HG02678 (cell line): Measurements from ENCODE around the gene TNK1.
A peak's percentile ranks its signal among the peaks of the same experiment; 100 is the strongest.
"Not testable (repeated sequence)": the region's sequence is repeated elsewhere in the genome, so short reads cannot be mapped to it uniquely, and the experiment has no call there.

Experiments
- ATAC-seq: cut with Tn5 transposase; IDR thresholded peaks from one replicate; pipeline ENCODE4 v1.9.1; 2021; ENCODE audit warnings: mild to moderate bottlenecking, moderate library complexity; ENCODE audit not compliant: unreplicated experiment

The TNK1 gene

DNA sequence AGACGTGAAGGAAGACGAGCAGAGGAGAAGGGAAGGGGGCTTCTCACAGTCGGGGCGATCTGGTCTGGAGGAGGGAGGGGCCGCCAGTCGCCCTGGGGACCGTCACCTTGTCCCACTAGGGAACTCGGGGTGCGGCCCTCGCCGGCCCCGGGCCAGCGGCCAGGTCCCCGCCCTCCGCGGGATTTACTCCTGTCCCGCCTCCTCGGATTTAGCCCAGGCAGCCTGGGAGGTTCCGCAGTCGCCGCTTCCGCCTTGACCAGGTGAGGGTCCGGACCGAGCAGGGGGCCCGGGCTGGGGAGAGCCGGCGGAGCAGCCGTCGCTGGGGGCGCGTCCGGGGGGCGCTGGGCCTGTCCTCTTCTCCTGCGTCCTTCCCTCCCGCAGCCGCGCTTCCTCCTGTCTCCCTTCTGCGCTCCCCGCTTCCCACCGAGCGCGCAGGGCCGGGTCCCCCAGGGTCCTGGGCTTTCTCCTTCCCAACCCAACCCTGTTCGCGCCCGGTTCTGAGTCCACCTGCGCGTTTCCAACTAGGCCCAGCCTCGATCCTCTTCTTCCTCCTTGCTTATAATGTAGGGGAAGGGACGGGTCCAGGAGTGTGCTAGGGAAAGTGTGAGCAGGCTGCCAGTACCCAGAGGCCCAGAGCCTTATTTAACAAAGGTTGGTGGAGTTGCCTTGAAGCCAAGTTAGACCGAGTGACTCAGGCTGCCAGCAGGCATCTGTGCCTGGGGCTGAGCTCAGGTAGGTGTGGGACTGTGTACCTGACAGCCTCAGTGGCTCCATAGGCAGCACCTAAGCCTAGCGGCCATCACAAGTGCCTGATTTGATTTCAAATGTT, at the start of gene TNK1:
Gene TNK1 (plus strand): TSS at position 235 of the 829 bp plus-strand sequence. CDS start 1,838 bp downstream, outside the sequence.
- ATAC-seq: no peak

DNA sequence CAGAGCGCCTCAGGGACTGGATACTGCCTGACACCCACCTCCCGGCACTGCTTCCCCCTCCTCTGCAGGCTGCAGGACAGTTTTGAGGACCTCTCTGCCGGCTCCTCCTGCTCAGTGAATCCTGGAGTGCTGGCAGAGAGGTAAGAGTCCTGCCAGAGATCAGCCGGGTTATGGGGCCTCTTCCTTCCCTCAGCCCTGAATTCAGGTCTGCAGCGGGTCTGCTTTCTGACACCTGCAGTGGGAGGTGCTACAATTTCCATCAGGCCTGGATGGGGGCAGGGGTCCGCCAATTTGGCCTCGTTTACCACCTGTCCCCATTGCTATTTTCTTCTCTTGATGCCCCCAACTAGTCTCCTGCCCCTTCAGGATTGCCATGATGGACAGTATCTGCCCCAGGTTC, 48.8 kb upstream of the TNK1 start:
- ATAC-seq: no peak

DNA sequence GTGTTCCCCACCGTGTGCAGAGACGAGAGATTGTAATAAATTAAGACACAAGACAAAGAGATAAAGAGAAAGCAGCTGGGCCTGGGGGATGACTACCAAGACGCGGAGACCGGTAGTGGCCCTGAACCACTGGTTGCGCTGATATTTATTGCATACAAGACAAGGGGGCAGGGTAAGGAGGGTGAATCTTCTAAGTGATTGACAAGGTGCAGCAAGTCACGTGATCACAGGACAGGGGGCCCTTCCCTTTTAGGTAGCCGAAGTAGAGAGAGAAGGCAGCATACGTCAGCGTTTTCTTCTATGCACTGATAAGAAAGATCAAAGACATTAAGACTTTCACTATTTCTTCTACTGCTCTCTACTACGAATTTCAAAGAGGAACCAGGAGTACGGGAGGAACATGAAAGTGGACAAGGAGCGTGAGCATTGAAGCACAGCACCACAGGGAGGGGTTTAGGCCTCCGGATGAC, 48.3 kb upstream of the TNK1 start:
- ATAC-seq: not testable (repeated sequence)

DNA sequence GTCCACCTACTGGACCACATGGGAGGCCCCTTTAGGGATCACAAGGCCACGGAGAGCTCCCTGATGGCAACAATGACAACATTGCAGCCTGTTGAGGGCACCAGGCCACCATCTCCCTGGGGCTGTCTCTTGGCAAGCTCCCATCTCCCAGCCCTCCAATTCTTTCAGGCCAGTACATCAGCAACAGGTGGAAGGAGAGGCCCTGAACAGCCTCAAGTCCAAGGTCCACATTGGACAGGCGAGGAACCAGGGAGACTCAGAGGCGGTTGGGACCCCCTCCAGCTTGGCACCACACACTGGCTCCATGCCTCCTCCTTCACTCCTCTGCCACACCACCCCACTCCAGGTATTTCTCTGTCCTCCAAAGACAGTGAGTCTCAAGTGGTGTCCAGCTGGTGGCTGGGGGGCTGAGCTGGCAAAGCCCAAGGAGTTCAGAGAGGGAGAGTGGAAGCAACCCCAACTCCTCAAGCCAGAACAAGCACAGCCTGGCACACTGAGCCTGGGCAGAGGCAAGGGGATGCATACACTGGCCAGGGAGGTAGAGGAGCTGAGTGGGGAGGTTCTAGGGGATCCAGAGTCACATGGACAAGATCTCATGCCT, 45.9 kb upstream of the TNK1 start:
- no peak for ATAC-seq

DNA sequence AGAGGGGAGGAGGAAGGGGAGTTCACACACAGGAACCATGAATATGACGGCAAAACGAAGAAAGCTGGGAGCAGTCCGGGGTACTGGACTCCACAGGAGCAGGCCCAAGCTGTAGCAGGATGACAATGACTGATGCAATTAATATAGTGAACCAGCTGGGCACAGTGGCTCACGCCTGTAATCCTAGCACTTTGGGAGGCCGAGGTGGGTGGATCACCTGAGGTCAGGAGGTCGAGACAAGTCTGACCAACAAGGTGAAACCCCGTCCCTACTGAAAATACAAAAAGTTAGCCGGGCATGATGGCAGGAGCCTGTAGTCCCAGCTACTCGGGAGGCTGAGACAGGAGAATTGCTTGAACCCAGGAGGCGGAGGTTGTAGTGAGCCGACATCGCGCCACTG, 45.1 kb upstream of the TNK1 start:
- ATAC-seq: not testable (repeated sequence)

DNA sequence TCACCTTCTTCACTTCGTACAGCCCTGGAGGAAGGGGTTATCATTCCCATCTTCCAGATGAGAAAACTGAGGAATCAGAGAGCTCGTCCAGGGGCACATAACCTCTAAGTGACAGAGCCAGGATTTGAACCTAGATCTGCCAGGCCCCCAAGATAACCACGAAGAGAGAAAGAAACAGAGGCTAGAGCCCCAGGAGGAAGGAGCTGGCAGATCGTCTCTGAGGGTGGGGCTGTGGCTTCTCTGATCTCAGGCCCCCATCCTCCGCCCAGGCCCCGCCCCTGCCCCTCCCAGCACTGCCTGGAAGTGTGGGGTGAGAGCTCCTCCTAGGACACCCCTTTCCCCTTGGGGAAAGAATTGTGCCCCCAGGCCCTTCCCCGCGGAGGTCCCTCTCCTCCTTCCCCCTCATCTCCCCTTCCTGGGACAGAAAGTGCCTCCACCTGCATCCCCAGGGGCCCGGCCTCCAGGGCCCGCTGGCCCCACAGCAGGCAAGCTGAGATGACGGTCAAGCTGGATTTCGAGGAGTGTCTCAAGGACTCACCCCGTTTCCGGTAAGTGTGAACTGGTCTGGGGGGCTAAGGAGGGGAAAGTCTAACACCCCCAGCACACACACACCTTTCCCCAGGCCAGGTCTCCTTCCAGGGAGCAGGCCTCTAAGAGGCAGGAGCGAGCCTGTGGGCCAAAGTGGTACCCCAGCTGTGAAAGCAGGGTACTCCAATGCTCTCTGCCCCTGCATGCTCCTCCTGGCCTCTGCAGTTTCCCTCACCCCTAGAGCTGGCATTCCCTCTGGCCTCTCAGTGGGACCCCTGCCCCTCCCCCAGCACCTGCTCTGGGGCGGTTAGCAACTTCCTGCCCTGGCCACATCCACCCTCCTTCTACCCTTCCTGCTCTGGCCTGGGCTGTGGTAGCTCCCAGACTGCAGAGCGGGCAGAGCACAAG, 44.4 kb upstream of the TNK1 start, which contains the start of gene ACAP1:
Gene ACAP1 (plus strand): TSS at position 290 of the 936 bp plus-strand sequence. CDS start 206 bp downstream, at position 496.
- ATAC-seq: peak; percentile 65

DNA sequence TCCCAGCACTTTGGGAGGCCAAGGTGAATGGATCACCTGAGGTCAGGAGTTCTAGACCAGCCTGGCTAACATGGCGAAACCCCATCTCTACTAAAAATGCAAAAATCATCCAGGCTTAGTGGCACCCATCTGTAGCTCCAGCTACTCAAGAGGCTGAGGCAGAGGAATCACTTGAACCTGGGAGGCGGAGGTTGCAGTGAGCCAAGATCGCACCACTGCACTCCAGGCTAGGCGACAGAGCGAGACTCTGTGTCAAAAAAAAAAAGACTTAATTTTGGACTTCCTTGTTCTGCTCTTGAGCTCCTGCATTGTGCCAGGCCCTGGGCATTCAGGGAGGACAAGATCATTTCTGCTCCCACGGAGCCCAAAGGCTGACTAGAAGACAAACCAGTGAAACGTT, 43.3 kb upstream of the TNK1 start:
- not testable (repeated sequence) for ATAC-seq

DNA sequence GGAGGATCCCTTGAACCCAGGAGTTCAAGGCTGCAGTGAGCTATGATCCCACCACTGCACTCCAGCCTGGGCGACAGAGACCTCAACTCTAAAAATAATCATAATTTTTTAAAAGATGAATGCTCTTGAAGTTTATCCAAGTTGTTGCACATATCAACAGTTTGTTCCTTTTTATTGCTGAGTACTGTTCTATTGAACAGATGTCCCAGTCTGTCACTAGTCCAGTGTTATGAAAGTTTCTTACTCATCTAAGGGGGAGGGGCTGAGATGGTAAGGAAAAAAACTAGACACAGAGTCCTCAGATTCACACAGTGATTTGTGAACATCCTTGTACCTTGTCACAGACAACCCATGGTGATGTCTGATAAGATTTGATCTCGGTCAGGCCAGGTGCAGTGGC, 40.7 kb upstream of the TNK1 start:
- ATAC-seq: no peak

DNA sequence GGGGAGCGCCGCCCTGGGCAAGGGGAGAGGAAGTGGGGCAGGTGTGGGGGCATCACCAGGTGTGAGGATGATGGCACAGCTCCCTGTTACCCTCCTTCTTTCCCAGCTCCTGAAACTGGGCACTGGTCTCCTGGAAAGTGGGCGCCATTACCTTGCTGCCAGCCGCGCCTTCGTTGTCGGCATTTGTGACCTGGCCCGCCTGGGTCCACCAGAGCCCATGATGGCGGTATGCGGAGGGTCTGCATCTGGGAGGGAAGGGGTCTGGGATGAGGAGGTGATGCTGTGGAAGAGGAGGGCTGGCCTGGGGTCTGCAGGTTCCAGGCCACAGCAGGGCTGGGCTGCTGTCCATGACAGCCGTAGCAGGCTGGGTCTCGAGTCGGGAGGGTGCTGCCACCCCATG, 39.0 kb upstream of the TNK1 start:
- no peak for ATAC-seq

DNA sequence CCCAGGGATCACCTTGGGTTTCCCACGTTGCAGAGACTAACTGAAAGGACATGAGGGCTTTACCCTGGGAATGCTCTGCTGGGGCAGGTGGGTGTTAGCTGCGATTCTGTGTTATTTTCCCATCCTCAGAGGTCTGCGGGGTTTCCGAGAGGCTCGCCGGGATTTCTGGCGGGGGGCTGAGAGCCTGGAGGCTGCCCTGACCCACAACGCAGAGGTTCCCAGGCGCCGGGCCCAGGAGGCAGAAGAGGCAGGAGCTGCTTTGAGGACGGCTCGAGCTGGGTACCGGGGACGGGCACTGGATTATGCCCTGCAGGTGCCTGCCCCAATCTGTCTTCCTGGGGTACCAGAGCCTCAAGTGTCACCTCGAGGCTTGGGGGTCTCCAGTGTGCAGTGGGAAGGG, 37.6 kb upstream of the TNK1 start:
- ATAC-seq: no peak

DNA sequence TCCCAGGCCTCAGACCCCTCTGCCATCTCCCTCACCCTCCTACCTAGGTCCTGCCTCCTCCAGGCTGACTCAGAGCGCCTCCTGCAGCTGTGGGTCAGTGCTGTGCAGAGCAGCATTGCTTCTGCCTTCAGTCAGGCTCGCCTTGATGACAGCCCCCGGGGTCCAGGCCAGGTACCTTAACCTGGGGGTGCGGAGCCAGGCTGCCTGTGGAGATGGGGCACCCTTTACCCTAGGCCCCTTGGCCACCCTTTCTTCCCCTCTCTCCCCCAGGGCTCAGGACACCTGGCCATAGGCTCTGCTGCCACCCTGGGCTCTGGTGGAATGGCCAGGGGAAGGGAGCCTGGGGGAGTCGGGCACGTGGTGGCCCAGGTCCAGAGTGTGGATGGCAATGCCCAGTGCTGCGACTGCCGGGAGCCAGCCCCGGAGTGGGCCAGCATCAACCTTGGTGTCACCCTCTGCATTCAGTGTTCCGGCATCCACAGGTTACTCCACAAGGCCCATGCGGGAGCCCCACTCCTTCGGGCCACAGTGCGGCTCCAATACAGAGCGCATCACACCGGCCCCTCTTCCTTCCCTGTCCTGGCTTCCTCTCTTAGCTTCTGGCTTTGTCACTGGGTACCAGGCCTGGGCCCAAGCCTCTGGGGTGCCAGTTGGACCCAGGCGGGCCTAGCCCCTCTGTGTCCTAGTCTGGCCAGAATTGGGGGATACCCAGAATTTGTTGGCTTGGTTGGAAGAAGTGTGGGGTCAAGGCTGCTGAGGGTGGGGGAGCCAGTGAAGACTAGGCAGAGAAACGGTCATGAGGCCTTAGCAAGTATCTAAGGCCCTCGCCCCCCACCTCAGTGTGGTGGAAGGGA, 33.9 kb upstream of the TNK1 start:
- ATAC-seq: no peak

DNA sequence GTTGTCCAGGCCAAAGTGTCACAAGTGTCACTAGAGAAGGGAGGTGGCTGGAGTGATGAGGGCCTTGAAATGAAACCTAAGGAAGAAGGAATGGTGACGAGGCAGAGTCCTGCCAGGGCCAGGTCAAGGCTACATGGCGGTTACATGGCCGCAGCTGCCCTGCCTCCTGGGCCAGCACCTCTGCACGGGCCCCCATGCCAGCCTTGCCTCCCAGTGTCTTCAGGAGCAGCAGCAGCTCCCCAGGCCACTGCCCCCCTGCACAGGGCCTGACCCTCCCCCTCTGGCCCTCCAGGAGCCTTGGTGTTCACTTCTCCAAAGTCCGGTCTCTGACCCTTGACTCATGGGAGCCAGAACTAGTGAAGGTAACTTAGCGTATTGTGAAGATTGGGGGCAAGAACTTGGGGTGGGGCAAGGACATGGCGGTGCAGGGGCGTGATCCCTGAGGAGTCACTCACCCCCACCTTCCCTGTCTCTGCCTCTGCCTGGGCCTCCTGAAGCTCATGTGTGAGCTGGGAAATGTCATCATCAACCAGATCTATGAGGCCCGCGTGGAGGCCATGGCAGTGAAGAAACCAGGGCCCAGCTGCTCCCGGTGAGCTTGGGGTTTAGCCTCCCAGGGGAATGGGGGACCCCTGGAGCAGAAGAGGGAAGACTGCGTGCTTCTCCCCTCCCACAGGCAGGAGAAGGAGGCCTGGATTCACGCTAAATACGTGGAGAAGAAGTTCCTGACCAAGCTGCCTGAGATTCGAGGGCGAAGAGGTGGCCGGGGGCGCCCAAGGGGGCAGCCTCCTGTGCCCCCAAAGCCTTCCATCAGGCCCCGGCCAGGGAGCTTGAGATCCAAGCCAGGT, 33.0 kb upstream of the TNK1 start:
- no peak for ATAC-seq

DNA sequence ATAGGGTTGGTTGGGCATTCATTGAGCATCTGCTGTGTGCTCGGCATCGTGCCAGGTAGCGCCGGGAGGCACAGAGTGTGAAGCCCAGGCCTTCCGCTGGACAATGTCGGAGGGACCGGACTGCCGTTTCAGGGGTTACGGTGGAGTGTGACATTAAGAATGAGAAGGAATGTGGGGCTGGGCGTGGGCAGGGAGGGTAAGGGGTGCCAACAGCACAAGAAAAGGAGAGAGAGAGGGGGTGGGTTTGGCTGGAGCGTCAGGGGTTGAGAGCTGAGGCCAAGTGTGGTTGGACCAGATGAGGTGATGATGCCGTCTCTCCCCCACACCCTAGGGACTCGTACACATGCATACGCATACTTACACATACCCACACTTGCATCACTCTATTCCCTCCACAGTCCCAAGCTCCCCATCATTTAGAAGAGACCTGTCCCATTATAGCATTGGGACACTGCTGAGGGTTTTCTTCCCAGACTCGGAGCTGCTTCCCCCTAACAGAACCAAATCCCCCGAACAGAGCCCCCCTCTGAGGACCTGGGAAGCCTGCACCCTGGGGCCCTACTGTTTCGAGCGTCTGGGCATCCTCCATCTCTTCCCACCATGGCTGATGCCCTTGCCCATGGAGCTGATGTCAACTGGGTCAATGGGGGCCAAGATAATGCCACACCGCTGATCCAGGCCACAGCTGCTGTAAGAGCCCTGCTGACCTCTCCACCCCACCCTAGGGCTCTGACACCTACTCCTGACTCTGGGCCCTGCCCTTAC, 32.2 kb upstream of the TNK1 start:
- ATAC-seq: no peak

DNA sequence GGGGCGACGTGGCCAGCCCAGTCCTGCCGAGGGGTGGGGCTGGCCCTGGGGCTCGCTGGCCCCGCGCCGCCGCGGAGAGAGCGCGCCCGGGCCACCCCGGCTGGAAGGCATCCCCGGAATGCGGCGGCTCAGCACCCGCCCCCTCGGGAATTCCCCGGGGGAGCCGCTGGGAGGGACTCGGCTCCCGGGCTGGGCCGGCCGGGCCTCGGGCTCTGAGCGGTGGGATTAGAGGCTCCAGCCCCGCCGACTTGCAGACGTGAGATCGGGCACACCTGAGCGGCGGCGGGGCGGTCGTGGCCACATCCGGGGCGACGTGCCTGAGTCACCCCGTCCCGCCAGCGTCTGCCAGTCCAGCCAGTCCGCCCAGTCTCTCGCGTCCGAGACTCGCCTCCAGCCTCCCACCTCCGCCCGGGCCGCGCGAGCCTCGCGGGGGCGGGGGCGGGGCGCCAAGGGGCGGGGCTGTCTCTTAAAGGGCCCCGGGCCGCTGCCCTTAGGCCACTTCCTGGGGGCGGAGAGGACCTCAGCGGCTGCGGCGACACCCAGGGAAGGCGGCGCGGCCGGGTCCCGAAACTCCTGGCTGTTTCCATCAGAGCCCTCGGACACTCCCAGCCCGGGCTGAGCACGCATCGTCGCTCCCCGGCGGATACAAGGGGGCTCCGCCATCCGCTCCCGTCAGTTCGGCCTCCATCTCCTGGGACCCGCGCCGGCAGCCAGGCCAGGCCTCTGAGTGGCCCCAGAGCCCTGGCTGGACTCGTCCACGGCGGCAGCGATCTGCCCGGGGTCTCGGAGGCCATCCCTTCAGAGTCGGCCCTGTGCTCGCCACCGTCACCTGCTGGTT, 29.0 kb upstream of the TNK1 start, which contains the start of gene KCTD11:
Gene KCTD11 (plus strand): TSS at position 498 of the 838 bp plus-strand sequence.
- ATAC-seq: peak; percentile 60

DNA sequence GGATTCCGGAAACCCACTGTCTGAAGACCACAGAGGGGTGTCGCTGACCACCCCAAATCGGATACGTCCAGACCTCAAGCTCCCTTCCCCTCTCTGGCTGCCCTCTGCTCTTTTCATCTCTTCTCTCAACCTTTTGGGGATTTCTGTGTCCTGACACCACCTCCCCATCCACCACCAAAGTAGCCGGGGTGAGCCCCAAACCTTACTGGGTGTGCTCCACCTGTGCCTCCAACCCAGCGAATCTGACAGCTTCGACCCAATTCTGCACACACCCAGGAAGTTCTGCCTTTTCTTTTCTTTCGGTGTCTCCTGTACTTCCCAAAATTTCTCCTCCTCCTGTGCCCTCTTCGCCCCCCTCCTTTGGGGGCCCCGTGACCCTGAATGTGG, 28.4 kb upstream of the TNK1 start:
- no peak for ATAC-seq

DNA sequence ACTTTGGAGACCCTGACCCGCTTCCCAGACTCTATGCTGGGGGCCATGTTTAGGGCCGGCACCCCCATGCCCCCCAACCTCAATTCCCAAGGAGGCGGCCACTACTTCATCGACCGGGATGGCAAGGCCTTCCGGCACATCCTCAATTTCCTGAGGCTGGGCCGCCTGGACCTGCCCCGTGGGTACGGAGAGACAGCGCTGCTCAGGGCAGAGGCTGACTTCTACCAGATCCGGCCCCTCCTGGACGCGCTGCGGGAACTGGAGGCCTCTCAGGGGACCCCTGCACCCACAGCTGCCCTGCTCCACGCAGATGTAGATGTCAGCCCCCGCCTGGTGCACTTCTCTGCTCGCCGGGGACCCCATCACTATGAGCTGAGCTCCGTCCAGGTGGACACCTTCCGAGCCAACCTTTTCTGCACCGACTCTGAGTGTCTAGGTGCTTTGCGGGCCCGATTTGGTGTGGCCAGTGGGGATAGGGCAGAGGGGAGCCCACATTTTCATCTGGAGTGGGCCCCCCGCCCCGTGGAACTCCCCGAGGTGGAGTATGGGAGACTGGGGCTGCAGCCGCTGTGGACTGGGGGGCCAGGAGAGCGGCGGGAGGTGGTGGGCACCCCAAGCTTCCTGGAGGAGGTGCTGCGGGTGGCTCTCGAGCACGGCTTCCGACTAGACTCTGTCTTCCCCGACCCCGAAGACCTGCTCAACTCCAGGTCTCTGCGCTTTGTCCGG, 27.8 kb upstream of the TNK1 start:
- no peak for ATAC-seq

DNA sequence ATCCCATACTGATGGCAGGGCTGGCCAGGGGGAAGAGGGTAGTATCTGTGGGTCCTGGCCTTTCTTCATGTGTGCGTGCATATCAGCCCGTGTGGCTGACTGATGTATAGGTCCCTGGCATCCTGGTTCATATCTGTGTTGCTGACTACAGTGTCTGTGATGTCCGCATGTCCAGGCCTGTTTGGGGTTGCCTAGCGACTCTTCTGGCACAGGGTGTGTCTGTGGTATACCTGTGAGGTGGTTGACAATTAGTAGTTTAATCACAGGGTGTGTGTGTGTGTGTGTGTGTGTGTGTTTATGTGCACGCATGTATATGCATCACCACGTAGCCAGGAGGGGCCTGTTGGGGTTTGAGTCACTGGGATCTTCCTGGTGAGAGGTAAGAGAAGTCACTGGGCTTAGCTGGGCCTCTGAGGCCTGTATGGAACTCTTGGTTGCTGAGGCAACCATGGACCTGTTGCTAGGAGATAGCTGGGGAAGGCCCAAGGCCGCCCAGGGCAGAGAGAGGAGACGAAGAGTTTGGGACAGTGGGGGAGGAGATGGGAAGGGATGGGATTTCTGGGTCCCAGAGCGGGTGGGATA, 26.5 kb upstream of the TNK1 start:
- ATAC-seq: no peak
